Type B pancreatic cell (in vitro differentiated cells): ENCODE data around the gene SULT2B1. TPM values are rescaled to one million over a fixed set of nuclear protein-coding genes. Genes with fewer than 3 reads are reported as not detected.

Experiments
- DNase-seq: peaks from one replicate; pipeline ENCODE4 v3.0.0; 2021; ENCODE audit warnings: mixed read lengths; ENCODE audit not compliant: unreplicated experiment; ENCODE audit errors: extremely low spot score
- H3K27ac Mint-ChIP-seq: 2 replicates; pipeline ENCODE4 v1.8.0; 2021; ENCODE audit warnings: mild to moderate bottlenecking, mixed read lengths
- H3K27me3 Mint-ChIP-seq: 2 replicates; pipeline ENCODE4 v1.8.0; 2021; ENCODE audit warnings: mixed read lengths
- H3K36me3 Mint-ChIP-seq: 2 replicates; pipeline ENCODE4 v1.8.0; 2021; ENCODE audit warnings: mixed read lengths
- H3K4me1 Mint-ChIP-seq: one replicate; pipeline ENCODE4 v1.8.0; 2021; ENCODE audit warnings: mixed read lengths; ENCODE audit not compliant: unreplicated experiment
- H3K4me3 Mint-ChIP-seq: 2 replicates; pipeline ENCODE4 v1.8.0; 2021; ENCODE audit warnings: mild to moderate bottlenecking, mixed read lengths
- H3K9me3 Mint-ChIP-seq: 2 replicates; pipeline ENCODE4 v1.8.0; 2021; ENCODE audit warnings: mixed read lengths
- CTCF ChIP-seq: fragments of 200-600 bp; sonication (generic); conservative IDR thresholded peaks from 2 replicates; pipeline ENCODE4 v1.5.0; 2021; ENCODE audit warnings: antibody characterized with exemption, mild to moderate bottlenecking
- total RNA-seq: library from RNA; stranded (reverse); gene quantifications from 2 replicates; pipeline ENCODE4 v1.2.1, GENCODE V29; 2021; ENCODE audit warnings: low replicate concordance

Gene SULT2B1
- total RNA-seq, 1 donor from 2014 or later: 0.77 TPM

GRCh38 chr19:48617146-48617937 is 65.4 kb downstream of the SULT2B1 start:
- H3K36me3 Mint-ChIP-seq: peaks cover 13% of the 10 kb centered on the region
- peaks cover 26% of the 10 kb centered on the region for H3K4me1 Mint-ChIP-seq
- no peaks in the 10 kb centered on the region for H3K27me3 Mint-ChIP-seq
- no peak for TF ChIP-seq CTCF
- H3K27ac Mint-ChIP-seq: peak overlapping the region; percentile 99
- DNase-seq: no peak
- H3K9me3 Mint-ChIP-seq: no peaks in the 10 kb centered on the region
- peak overlapping the region; percentile 97 for H3K4me3 Mint-ChIP-seq

DNA sequence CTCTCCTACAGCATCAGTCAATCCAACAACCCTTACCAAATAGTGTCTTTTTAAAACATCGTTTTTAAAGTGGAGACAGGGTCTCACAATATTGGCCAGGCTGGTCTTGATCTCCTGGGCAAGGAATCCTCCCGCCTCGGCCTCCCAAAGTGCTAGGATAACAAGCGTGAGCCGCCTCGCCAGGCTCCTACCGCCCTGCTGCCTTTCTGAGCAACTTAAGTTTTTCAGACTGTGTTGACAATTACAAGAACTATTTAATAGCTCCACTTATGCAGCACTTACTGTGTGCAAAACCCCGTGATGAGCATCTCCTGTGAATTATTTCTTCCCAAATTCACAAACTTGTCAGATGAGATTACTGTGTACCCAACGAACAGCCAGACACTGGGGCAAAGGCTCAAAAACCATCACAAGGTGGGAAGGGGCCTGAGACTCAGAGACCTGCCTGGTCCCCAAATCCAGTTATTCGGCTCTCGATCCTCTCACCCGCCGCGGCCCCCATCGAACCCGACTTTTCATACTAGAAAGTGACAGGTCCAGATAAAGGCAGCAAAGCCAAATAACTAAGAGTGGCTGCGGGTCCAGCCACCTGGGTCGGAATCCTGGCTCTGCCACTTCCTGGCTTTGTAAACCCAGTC is 66.4 kb downstream of the SULT2B1 start:
- H3K27me3 Mint-ChIP-seq: no peaks in the 10 kb centered on the region
- H3K36me3 Mint-ChIP-seq: peaks cover 13% of the 10 kb centered on the region
- H3K4me3 Mint-ChIP-seq: peak overlapping the region; percentile 97
- peaks cover 30% of the 10 kb centered on the region for H3K4me1 Mint-ChIP-seq
- peak overlapping the region; percentile 99 for H3K27ac Mint-ChIP-seq
- TF ChIP-seq CTCF: no peak
- DNase-seq: no peak
- no peaks in the 10 kb centered on the region for H3K9me3 Mint-ChIP-seq

DNA sequence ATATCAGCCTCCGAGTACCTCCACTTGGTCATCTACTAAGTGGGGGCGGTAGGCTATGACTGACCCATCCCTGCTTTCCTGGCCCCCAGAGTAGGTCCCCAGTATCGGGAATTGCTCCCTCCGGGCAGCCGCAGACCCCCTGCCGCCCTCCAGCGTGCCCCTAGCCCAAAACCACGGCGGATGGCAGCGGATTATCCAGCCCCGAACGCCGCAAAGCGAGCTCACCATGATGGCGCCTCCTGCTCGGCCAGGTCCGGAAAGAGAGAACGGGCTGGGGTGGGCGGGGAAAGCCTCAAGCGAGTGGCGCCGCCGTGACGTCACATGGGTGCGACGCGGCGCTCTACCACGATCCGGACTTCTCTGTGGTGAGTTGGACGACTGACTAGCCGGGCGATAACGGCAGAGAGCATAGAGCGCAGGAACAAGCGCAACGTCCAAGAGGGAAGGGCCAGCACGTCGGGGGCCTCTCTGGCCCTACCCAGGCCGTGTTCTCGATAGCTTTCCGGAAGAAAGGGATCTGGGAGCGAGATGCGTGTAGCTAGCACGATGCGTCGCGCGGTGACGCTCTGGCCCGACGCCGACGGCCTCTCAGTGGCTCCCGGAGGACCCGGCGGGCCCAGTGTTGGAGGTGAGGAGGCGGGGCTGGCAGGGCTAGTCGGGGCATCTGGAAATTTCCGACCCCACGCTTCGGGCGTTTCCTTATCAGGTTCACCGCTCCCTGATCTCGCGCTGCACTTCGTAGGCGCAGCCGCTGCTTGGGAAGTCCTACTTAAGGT is 67.1 kb downstream of the SULT2B1 start, which contains the start of the genes RPL18 and SPHK2:
Gene RPL18, minus strand, starts transcription at position 263 of the 776 bp plus-strand sequence. Its CDS starts 35 bp downstream, at position 228.
Gene SPHK2, plus strand, starts transcription at position 591 of the 776 bp plus-strand sequence. CDS start 1,009 bp downstream, outside the sequence.
- DNase-seq: peak; percentile 98
- peaks cover 31% of the 10 kb centered on the region for H3K4me1 Mint-ChIP-seq
- peaks cover 9% of the 10 kb centered on the region for H3K36me3 Mint-ChIP-seq
- no peaks in the 10 kb centered on the region for H3K9me3 Mint-ChIP-seq
- peak within 1 kb of the TSS; percentile 97 for H3K4me3 Mint-ChIP-seq
- H3K27ac Mint-ChIP-seq: peak within 1 kb of the TSS; percentile 99
- no peaks in the 10 kb centered on the region for H3K27me3 Mint-ChIP-seq
- no peak for TF ChIP-seq CTCF

DNA sequence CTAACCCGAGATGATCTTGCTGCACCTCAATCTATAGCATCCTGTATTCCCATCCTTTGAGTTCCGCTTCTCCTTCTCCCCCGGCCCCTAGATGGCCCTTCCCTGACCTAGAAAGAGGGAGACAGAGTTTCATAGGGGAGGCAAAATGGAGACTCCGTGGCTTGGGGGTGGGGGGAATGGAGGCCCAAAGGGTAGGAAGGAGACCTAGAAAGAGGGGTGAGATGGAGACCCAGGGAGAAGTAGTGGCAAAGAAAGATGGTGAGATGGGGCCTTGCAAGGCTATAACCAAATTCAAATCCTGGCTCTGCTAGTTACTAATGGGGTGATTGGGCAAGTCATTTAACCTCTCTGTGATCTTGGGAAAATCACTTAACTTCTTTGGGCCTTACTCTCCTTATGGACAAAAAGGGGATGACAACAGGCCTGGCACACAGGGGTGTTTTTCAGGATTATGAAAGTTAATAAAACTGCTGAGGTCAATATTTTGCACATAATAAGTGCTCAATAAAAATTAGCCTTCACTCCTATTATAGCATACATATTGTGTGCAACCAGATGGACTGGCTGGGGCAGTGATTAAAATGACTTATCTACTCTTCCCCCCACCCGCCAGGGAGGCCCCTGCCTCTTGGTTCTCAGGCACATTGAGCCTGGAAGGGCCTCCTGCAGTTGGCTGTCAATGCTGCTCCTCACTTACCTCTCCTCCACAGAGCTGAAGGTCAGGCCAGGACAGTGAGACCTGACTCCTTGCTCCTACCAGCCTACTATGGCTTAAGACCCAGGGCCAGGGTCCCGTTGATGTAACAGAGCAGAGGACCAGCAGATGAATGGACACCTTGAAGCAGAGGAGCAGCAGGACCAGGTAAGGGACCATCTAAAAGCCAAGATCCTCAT is 68.0 kb downstream of the SULT2B1 start:
- H3K36me3 Mint-ChIP-seq: peaks cover 9% of the 10 kb centered on the region
- H3K4me1 Mint-ChIP-seq: peaks cover 29% of the 10 kb centered on the region
- H3K27ac Mint-ChIP-seq: peak overlapping the region; percentile 99
- DNase-seq: no peak
- H3K4me3 Mint-ChIP-seq: peak overlapping the region; percentile 97
- H3K27me3 Mint-ChIP-seq: no peaks in the 10 kb centered on the region
- peak; percentile 35 for TF ChIP-seq CTCF
- no peaks in the 10 kb centered on the region for H3K9me3 Mint-ChIP-seq
